HG02678 (cell line): ENCODE data around the gene PRKAA1.
A peak's percentile ranks its signal among the peaks of the same experiment; 100 is the strongest.

Experiments
- ATAC-seq: cut with Tn5 transposase; IDR thresholded peaks from one replicate; pipeline ENCODE4 v1.9.1; 2021; ENCODE audit warnings: mild to moderate bottlenecking, moderate library complexity; ENCODE audit not compliant: unreplicated experiment

PRKAA1 gene

GRCh38 chr5:40781843-40782409, 16.2 kb downstream of the PRKAA1 start:
- ATAC-seq, result no peak

- ATAC-seq, result no peak
Observed at GRCh38 chr5:40780858-40781257, 17.3 kb downstream of the PRKAA1 start.

DNA sequence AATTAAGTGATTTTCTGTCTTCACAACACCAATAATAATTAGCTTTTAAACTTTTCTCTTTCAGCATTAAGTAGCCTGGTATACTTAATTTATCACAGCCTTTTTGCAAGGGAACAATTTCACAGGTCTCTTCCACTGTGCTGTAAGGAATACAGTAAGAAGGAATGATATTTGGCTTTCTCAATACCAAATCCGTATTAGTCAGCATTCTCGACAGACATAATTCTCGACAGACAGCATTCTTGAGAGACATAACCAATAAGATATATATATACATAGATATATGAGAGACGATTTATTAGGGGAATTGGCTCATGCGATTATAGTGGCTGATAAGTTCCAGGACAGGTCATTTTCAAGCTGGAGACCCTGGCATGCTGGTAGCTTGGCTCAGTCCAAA, 18.0 kb downstream of the PRKAA1 start:
- ATAC-seq, result no peak

GRCh38 chr5:40779561-40779960, 18.6 kb downstream of the PRKAA1 start:
- no peak for ATAC-seq

DNA sequence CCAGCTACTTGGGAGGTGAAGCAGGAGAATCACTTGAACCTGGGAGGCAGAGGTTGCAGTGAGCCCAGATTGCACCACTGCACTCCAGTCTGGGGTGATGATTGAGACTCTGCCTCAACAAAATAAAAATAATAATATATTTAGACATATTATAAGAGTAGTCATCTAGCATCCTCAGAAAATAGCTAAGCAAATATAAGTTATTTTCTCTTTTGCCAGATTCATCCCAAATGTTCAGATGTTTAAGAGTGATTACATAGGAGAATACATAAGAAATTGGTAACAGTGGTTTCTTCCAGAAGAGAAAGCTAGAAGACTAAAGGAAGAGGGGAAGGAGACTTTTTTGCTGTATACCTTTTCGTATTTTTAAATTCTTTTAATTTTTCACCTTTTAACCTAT, 20.0 kb downstream of the PRKAA1 start:
- ATAC-seq, result no peak

DNA sequence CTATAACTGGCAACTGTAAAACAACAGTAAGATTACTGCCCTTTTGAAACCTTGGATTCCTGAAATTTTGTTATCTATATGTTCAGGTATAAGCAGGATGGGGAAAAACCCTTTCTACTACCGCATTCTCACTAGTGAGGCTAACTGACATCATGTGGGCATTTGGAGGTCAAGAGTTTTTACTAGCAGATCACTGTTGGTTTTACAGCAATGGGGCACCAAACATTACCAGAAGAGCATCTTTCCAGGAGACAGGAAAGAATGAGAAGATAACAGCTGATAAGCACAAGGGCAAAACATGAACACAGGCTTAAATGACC, 21.6 kb downstream of the PRKAA1 start:
- ATAC-seq, result no peak

- no peak for ATAC-seq
Observed at GRCh38 chr5:40775846-40776657, 22.1 kb downstream of the PRKAA1 start.

DNA sequence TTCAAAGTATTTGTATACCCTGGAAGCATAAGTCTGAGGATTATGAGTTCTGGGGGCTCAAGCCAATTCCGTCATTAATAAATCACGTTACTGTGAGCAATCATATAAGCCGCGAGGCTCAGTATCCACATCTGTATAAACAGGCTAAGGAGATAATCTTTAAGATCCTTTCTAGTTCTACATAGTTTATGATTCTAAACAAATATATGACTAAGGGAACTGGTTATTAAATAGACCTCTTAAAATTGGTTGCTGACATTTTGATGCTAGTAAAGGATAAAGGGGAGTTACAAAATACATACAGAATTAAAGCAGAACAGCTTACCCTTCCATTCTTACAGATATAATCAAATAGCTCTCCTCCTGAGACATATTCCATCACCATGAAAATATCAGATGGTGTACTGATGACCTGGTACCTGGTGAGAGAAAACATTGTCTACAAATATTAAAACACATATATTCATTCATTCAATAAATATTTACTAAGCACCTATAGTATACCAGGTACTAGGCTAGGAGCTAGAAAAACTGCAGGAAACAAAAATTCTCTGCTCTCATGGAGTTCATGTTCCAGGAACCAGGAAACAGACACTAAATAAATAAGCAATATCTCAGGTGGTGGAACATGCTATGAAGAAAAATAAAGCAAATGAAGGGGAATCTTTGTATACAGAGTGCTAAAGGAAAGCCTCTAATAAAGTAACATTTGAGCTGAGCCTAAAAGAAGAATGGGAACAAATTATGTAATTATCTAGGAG, 22.9 kb downstream of the PRKAA1 start:
- no peak for ATAC-seq

- no peak for ATAC-seq
Observed at GRCh38 chr5:40774623-40775022, 23.6 kb downstream of the PRKAA1 start.

GRCh38 chr5:40770764-40771163, 27.4 kb downstream of the PRKAA1 start:
- ATAC-seq, result no peak

- ATAC-seq, result no peak
Observed at GRCh38 chr5:40762705-40763104, 35.5 kb downstream of the PRKAA1 start.

- no peak for ATAC-seq
Observed at GRCh38 chr5:40757400-40757799, 40.8 kb downstream of the PRKAA1 start.

GRCh38 chr5:40755407-40756365, 42.5 kb downstream of the PRKAA1 start, which contains the start of gene TTC33:
TTC33 (minus strand) TSS chr5:40755961; CDS start chr5:40747018, 8,943 bp downstream.
- ATAC-seq, result peak; percentile 88

DNA sequence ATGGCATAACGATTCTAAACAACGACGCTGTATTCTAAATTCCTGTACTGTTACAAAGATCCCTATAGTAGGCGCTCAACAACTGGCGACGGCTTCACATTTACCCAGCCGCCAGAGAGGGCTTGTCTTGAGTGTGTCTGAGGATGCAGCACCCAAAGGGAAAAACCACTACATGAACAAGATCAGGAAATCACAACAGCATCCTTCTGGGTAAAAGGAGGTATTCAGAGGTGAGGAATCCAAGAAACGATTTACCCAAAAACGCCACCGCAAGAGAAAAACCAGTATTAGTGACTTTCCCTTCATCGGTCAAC, 43.1 kb downstream of the PRKAA1 start:
- peak; percentile 77 for ATAC-seq

DNA sequence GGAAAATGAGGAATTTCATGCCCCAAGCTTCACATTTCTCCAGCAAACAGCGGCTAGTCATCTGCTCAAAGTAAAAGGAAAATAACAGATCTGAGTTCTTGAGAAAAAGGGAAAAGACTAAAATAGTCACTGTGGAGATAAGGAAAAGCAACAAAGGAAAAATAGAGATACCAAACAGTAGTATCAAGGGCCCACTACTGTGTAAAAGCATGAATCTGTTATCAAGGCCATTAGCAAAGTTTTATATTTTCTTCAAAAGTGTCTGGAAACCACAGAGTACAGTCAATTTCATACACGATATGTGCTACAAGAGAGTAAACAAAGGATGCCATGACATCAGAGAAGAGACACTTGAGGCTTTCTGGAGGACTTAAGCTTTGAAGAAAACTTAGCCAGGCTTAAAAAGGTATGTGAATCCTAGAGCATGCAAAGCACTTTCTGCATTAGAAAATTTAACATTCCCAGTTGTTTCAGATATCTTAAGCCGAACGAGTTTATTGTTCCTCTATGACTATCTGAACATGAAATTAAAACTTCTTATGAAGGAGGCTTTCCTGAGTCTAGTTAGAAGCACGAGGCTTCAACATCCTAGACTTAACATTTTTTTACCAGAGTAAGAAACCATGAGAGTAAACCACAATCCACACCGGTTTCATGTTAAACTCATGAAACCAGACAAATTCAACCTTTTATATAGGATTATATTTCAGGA, 43.6 kb downstream of the PRKAA1 start:
- ATAC-seq, result peak; percentile 14

DNA sequence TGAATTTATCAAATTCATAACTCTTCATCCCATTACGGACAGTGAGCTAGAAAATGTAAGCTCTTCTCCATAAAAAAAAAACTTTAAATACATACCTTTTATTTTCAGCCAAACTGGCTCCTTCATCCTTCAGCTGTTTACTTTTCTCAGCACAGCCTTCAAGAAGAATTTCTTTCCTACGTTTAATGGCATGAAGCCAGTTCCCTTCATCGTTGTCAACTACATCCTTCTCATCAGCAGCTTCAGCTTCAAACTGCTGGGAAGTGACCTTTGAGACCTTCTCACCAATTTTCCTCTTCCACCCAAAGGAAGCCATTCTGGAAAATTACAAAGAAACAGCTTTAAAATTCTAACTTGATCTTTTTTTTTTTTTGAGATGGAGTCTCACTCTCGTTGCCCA, 51.5 kb downstream of the PRKAA1 start:
- ATAC-seq, result no peak

DNA sequence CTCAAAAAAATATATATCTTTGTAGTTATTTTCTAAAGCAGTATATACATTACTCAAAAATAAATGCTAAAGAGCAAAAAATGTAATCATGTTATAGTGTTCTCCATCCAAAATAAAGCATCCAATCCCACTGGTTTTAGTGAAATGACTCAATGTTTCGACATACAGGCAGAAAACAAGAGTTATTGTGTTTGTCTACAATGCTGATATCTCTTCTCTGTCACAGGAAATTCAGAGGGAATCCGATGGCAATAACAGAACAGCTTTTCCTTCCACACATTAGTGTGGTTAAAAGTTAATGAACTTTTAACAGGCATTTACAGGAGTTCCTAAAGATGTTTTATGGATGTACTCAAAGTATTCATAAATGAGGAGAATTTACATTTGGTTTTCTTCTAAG, 54.4 kb downstream of the PRKAA1 start:
- no peak for ATAC-seq

DNA sequence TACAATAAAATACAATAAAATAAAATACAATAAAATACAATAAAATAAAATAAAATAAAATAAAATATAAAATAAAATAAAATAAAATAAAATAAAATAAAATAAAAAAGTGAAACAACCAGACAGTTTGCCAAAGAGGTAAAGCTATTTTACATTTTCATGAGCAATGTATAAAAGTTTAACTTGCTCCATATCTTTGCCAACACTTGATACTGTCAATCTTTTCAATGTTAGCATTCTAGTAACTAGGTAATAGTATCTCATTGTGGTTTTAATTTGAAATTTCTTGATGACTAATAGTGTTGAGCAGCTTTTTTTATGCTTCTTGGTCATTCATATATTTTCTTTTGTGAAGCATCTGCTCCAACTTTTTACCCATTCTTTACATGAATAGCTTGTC, 59.7 kb downstream of the PRKAA1 start:
- ATAC-seq, result no peak

- ATAC-seq, result peak; percentile 73
Observed at GRCh38 chr5:40736103-40736875, 61.9 kb downstream of the PRKAA1 start.

DNA sequence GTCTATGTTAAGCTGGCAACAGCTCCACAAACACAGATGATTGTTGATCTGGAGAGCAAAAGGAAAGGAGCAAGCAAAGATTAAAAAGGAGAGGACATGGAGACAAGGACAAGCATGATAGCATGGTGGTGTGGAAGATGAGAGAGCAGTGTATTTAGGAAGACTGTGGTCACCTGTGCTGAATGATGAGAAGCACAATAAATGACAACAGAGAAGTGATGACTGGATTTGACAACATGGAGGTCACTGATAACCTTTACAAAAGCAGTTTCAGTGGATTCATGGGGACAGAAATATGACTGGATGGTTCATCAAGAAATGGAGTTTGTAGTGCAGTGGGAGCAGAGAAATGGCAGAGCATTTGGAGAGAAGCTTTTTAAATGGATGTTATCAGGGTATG, 62.6 kb downstream of the PRKAA1 start:
- no peak for ATAC-seq
